ENCODE measurements around the gene PITHD1.
"Not testable (repeated sequence)": the region's sequence is repeated elsewhere in the genome, so short reads cannot be mapped to it uniquely, and the experiment has no call there.

PITHD1 gene

GRCh38 chr1:23777979-23778814 lies at the start of gene PITHD1:
PITHD1 (plus strand) TSS chr1:23778418; CDS start chr1:23778516, 98 bp downstream.
- Mint-ChIP-seq H3K4me3 (peak within 1 kb of the TSS; percentile 81), H3K4me1 (peaks cover 58% of the 10 kb centered on the region), H3K27me3 (no peaks in the 10 kb centered on the region), H3K9me3 (no peaks in the 10 kb centered on the region), H3K36me3 (peaks cover 20% of the 10 kb centered on the region), H3K27ac (peak within 1 kb of the TSS; percentile 93)
- peak; percentile 85 for DNase-seq
- CTCF ChIA-PET, result interaction anchor here (0.6 to 1.8 kb wide), 3 partner anchors 22 to 138 kb away, joined by 3 to 5 read pairs (median 3); partner anchors contain the start of gene GALE

GRCh38 chr1:23732363-23733224 lies 45.6 kb upstream of the PITHD1 start:
- Mint-ChIP-seq H3K9me3 (no peaks in the 10 kb centered on the region), H3K4me3 (no peak overlapping the region), H3K36me3 (no peaks in the 10 kb centered on the region), H3K27me3 (no peaks in the 10 kb centered on the region), H3K4me1 (no peaks in the 10 kb centered on the region), H3K27ac (no peak overlapping the region)
- CTCF ChIA-PET, result no interaction called here
- no peak for DNase-seq

GRCh38 chr1:23733281-23733680 lies 44.9 kb upstream of the PITHD1 start:
- H3K36me3 Mint-ChIP-seq, H3K27me3 Mint-ChIP-seq, CTCF ChIA-PET: not testable (repeated sequence)

GRCh38 chr1:23736437-23737134 lies 41.6 kb upstream of the PITHD1 start:
- CTCF ChIA-PET, result interaction anchor here (0.6 kb wide), 1 partner anchor 213 kb away, joined by 4 read pairs; no protein-coding TSS in a partner anchor
- Mint-ChIP-seq H3K9me3 (no peaks in the 10 kb centered on the region), H3K27ac (no peak overlapping the region), H3K36me3 (no peaks in the 10 kb centered on the region), H3K27me3 (no peaks in the 10 kb centered on the region), H3K4me3 (no peak overlapping the region), H3K4me1 (no peaks in the 10 kb centered on the region)
- no peak for DNase-seq

More at GRCh38 chr1:23733281-23733680, 44.9 kb upstream of the PITHD1 start:
- not testable (repeated sequence) for H3K27ac Mint-ChIP-seq, H3K4me1 Mint-ChIP-seq, H3K9me3 Mint-ChIP-seq, DNase-seq, H3K4me3 Mint-ChIP-seq

- peaks cover 14% of the 10 kb centered on the region for H3K36me3 Mint-ChIP-seq
- H3K27me3 Mint-ChIP-seq, result no peaks in the 10 kb centered on the region
- no peak overlapping the region for H3K27ac Mint-ChIP-seq
- peak overlapping the region; percentile 87 for H3K4me3 Mint-ChIP-seq
- no peak for DNase-seq
- peaks cover 29% of the 10 kb centered on the region for H3K4me1 Mint-ChIP-seq
- H3K9me3 Mint-ChIP-seq, result no peaks in the 10 kb centered on the region
- CTCF ChIA-PET, result no interaction called here
Observed at GRCh38 chr1:23741609-23742008, 36.6 kb upstream of the PITHD1 start.

GRCh38 chr1:23742670-23743286 lies 35.4 kb upstream of the PITHD1 start:
- CTCF ChIA-PET, result interaction anchor here (0.5 to 1.9 kb wide), 2 partner anchors 51 to 70 kb away, joined by 5 to 7 read pairs; partner anchors contain the start of gene RPL11
- Mint-ChIP-seq H3K27ac (peak overlapping the region; percentile 90), H3K9me3 (no peaks in the 10 kb centered on the region), H3K4me1 (peaks cover 40% of the 10 kb centered on the region), H3K27me3 (no peaks in the 10 kb centered on the region), H3K4me3 (peak overlapping the region; percentile 87), H3K36me3 (peaks cover 20% of the 10 kb centered on the region)
- DNase-seq, result no peak

- Mint-ChIP-seq H3K27me3 (no peaks in the 10 kb centered on the region), H3K4me3 (peak within 1 kb of the TSS; percentile 91), H3K4me1 (peaks cover 48% of the 10 kb centered on the region), H3K9me3 (no peaks in the 10 kb centered on the region), H3K36me3 (peaks cover 22% of the 10 kb centered on the region), H3K27ac (peak within 1 kb of the TSS; percentile 93)
- peak; percentile 88 for DNase-seq
- CTCF ChIA-PET, result interaction anchor here (0.6 to 1.9 kb wide), 5 partner anchors 12 to 532 kb away, joined by 3 to 7 read pairs (median 4); partner anchors contain the start of gene RPL11
Observed at GRCh38 chr1:23743287-23744152, 34.7 kb upstream of the PITHD1 start, which contains the start of gene ELOA. ELOA (plus strand) TSS chr1:23743471; CDS start chr1:23743504, 33 bp downstream.

- peak overlapping the region; percentile 93 for H3K27ac Mint-ChIP-seq
- DNase-seq, result no peak
- H3K4me1 Mint-ChIP-seq, result peaks cover 50% of the 10 kb centered on the region
- H3K27me3 Mint-ChIP-seq, result no peaks in the 10 kb centered on the region
- no peaks in the 10 kb centered on the region for H3K9me3 Mint-ChIP-seq
- CTCF ChIA-PET, result interaction anchor here (0.7 to 1.8 kb wide), 4 partner anchors 53 to 360 kb away, joined by 3 to 6 read pairs (median 3); no protein-coding TSS in a partner anchor
- peaks cover 29% of the 10 kb centered on the region for H3K36me3 Mint-ChIP-seq
- peak overlapping the region; percentile 56 for H3K4me3 Mint-ChIP-seq
Observed at GRCh38 chr1:23745515-23745914, 32.7 kb upstream of the PITHD1 start.

GRCh38 chr1:23748016-23748415 lies 30.2 kb upstream of the PITHD1 start:
- Mint-ChIP-seq H3K4me1 (peaks cover 38% of the 10 kb centered on the region), H3K27ac (no peak overlapping the region), H3K4me3 (no peak overlapping the region), H3K9me3 (no peaks in the 10 kb centered on the region), H3K27me3 (no peaks in the 10 kb centered on the region), H3K36me3 (peaks cover 44% of the 10 kb centered on the region)
- no peak for DNase-seq
- CTCF ChIA-PET, result interaction anchor here (1.1 kb wide), 1 partner anchor 24 kb away, joined by 6 read pairs; no protein-coding TSS in a partner anchor

GRCh38 chr1:23751050-23751814 lies 27.0 kb upstream of the PITHD1 start:
- Mint-ChIP-seq H3K27me3 (no peaks in the 10 kb centered on the region), H3K4me3 (no peak overlapping the region), H3K27ac (no peak overlapping the region), H3K9me3 (no peaks in the 10 kb centered on the region), H3K4me1 (peaks cover 22% of the 10 kb centered on the region), H3K36me3 (peaks cover 57% of the 10 kb centered on the region)
- CTCF ChIA-PET, result interaction anchor here (1.2 to 2.1 kb wide), 3 partner anchors 21 to 114 kb away, joined by 4 to 8 read pairs (median 4); no protein-coding TSS in a partner anchor
- peak; percentile 61 for DNase-seq

- H3K27ac Mint-ChIP-seq, result no peak overlapping the region
- no peak overlapping the region for H3K4me3 Mint-ChIP-seq
- H3K27me3 Mint-ChIP-seq, result no peaks in the 10 kb centered on the region
- CTCF ChIA-PET, result interaction anchor here (1.2 to 2.1 kb wide), 3 partner anchors 20 to 114 kb away, joined by 4 to 8 read pairs (median 4); no protein-coding TSS in a partner anchor
- H3K9me3 Mint-ChIP-seq, result no peaks in the 10 kb centered on the region
- DNase-seq, result no peak
- H3K4me1 Mint-ChIP-seq, result peaks cover 18% of the 10 kb centered on the region
- peaks cover 58% of the 10 kb centered on the region for H3K36me3 Mint-ChIP-seq
Observed at GRCh38 chr1:23751815-23752200, 26.4 kb upstream of the PITHD1 start.

GRCh38 chr1:23752909-23753308 lies 25.3 kb upstream of the PITHD1 start:
- Mint-ChIP-seq H3K27ac (no peak overlapping the region), H3K27me3 (no peaks in the 10 kb centered on the region), H3K9me3 (no peaks in the 10 kb centered on the region), H3K36me3 (peaks cover 52% of the 10 kb centered on the region), H3K4me1 (peaks cover 8% of the 10 kb centered on the region), H3K4me3 (no peak overlapping the region)
- no peak for DNase-seq
- CTCF ChIA-PET, result interaction anchor here (2.1 to 2.2 kb wide), 2 partner anchors 19 to 115 kb away, joined by 8 read pairs; no protein-coding TSS in a partner anchor
